Mesothelial cell of epicardium (in vitro differentiated cells): ENCODE results near the gene ADAM19. TPM values are rescaled to one million over a fixed set of nuclear protein-coding genes. Genes with fewer than 3 reads are reported as not detected.

ENCODE experiments used
- DNase-seq, 2 experiments: peaks; one replicate each; pipeline ENCODE4 v3.0.0; 2021; ENCODE audit warnings: low spot score in 2 of 2; ENCODE audit not compliant: unreplicated experiment in 2 of 2
- H3K27ac Mint-ChIP-seq: 2 replicates; pipeline ENCODE4 v1.8.0; 2021; ENCODE audit warnings: mixed read lengths
- H3K27me3 Mint-ChIP-seq: 2 replicates; pipeline ENCODE4 v1.8.0; 2021; ENCODE audit warnings: low read depth, mixed read lengths
- H3K36me3 Mint-ChIP-seq: 2 replicates; pipeline ENCODE4 v1.8.0; 2021; ENCODE audit warnings: mixed read lengths
- H3K4me1 Mint-ChIP-seq: 2 replicates; pipeline ENCODE4 v1.8.0; 2021; ENCODE audit warnings: mixed read lengths
- H3K4me3 Mint-ChIP-seq: 2 replicates; pipeline ENCODE4 v1.8.0; 2021; ENCODE audit warnings: mild to moderate bottlenecking, moderate library complexity, mixed read lengths
- H3K9me3 Mint-ChIP-seq: 2 replicates; pipeline ENCODE4 v1.8.0; 2021; ENCODE audit warnings: mixed read lengths
- CTCF ChIP-seq: fragments of 200-600 bp; sonication (generic); IDR thresholded peaks from one replicate; pipeline ENCODE4 v1.5.0; 2021; ENCODE audit warnings: antibody characterized with exemption; ENCODE audit not compliant: unreplicated experiment
- total RNA-seq: library from RNA; stranded (reverse); gene quantifications from 3 replicates; pipeline ENCODE4 v1.2.1, GENCODE V29; 2021

Gene ADAM19
- total RNA-seq, 1 donor from 2014 or later = 19.7 TPM

DNA sequence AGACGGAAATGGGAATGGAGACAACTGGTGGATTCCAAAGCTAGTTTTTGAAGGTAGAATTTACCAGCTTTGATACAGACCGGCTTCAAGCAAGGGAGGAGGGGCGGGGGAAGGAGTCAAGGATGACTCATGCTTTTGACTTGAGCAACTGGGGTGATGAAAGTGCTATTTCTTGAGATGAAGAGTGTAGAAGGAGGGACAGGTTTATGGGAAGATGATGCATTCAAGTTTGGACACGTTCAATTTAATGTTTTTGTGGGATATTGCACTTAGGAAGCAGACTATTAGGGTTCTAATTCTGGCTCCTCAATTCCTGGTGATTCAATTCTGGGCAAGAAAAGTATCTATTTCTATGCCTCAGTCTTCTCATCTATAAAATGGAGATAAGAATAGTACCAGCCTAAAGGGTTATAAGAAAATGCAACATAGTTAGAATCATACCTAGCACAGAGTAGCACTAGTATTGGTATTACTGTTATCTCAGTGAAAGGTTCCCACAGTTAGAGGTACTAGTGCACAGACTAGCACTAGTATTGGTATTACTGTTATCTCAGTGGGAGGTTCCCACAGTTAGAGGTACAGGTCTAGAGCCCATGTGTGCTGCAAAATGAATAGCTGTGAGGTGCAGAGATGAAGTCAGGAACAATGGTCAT, 110.9 kb downstream of the ADAM19 start:
- Mint-ChIP-seq H3K4me1 (peaks cover 11% of the 10 kb centered on the region), H3K9me3 (no peaks in the 10 kb centered on the region), H3K36me3 (no peaks in the 10 kb centered on the region), H3K27ac (no peak overlapping the region), H3K27me3 (peaks cover 32% of the 10 kb centered on the region), H3K4me3 (no peak overlapping the region)
- no peak for TF ChIP-seq CTCF
- DNase-seq = no peak

DNA sequence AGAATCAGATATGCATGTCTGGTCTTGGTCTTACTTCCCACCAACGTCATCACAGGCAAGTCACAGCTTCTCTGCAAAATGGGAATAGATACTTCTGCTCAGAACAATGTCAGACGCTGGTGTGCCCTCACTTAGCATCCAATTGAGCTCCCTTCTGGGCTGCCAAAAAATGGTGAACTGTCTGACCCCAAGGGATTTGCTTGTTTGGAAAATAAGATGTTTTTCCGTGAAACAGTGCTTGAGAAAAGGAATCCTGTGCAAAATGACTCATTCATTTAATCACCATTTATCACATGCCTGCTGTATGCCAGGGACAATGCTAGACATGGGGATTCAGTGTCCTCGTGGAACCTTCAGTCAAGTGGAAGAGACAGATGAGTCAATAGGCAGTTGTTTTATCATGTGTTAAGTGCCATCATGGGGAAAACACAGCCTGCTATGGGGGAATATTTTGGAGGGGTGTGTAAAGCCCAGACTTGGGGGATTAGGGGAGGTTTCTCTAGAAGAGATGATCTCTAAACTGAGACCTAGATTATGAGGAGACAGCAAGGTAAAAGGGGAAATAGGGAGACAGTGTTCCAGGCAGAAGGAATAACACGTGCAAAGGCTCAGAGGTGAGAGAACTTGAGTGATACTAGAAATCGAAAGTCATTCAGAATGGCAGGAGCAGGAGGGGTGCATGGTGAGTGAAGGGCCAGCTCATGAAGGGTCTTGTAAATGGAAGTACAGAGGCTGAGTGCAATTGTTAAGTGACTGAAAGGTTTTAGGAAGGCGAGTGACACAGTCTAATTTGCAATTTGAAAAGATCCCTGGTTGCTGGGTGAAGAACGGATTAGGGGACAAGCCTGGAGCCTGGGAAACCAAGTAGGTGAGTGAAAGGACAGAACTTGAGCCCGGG, 111.7 kb downstream of the ADAM19 start:
- Mint-ChIP-seq H3K27me3 (peaks cover 40% of the 10 kb centered on the region), H3K27ac (no peak overlapping the region), H3K36me3 (no peaks in the 10 kb centered on the region), H3K4me3 (no peak overlapping the region), H3K9me3 (no peaks in the 10 kb centered on the region), H3K4me1 (peaks cover 13% of the 10 kb centered on the region)
- DNase-seq = no peak
- TF ChIP-seq CTCF = no peak

DNA sequence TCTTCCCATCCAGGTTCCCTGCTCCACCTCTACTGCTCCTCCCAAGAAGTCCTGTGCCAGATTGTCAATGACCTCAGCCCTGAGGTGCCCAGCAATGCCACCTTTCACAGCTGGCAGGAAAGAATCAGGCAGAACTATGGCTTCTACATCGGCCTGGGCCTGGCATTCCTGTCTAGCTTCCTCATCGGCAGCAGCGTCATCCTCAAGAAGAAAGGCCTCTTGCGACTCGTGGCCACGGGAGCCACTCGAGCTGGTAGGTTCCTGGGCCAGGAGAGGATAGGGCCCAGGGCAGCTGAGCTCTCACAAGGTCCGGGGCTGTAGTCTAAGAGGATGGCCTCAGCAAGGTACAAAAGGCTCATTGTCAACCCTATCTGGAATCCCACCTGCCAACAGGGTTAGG, 112.5 kb downstream of the ADAM19 start:
- H3K36me3 Mint-ChIP-seq = no peaks in the 10 kb centered on the region

DNA sequence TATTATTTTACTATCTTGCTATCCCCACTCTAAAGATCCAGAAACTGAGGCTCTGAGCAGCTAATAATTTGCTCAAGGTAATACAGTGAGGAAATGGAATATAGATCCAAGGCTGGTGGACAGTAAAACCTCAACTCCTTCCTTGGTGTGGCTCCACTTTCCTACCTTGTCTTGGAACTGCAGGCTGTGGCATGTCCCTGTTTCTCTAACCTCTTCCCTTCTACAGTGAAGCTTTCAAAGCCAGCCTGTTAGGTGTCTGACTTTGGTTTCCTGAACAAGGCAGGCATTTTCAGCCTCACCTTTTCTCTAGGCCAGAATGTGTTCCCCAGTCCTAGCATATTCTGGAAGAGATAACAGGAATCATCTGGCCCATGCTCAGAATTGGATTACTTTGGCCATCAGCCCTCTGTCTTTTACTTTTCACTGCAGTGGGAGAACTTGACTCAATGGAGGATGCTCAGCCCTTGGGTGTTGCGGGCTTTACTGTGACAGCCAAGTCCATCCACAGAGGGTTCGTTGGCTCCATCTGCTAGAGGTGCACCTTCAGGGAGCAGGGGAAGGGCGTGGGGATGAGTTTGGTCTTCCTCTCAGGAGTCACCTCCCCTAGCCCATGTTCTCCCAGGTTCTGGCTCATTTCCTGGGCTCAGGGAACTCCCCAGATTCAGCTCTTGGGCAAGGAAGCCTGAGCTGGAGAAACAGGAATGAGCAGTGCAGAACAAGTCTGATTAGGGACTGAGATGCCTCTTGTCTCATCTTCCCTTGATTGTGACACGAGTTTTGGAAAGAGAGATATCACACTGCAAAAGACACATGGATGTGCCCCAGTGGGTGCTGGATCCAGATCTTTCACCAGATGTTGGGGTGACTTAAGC, 114.4 kb downstream of the ADAM19 start:
- Mint-ChIP-seq H3K27me3 (peaks cover 44% of the 10 kb centered on the region), H3K36me3 (no peaks in the 10 kb centered on the region), H3K4me1 (peaks cover 13% of the 10 kb centered on the region), H3K4me3 (peak overlapping the region; percentile 56), H3K27ac (no peak overlapping the region), H3K9me3 (no peaks in the 10 kb centered on the region)
- TF ChIP-seq CTCF = no peak
- DNase-seq = no peak

More for the DNA sequence above, 112.5 kb downstream of the ADAM19 start:
- DNase-seq = no peak
- Mint-ChIP-seq H3K27ac (no peak overlapping the region), H3K4me3 (no peak overlapping the region), H3K4me1 (peaks cover 13% of the 10 kb centered on the region), H3K27me3 (peaks cover 44% of the 10 kb centered on the region), H3K9me3 (no peaks in the 10 kb centered on the region)
- TF ChIP-seq CTCF = no peak

- no peak for DNase-seq
- no peaks in the 10 kb centered on the region for H3K36me3 Mint-ChIP-seq
- no peak for TF ChIP-seq CTCF
- peaks cover 13% of the 10 kb centered on the region for H3K4me1 Mint-ChIP-seq
- no peak within 1 kb of the TSS for H3K27ac Mint-ChIP-seq
- H3K9me3 Mint-ChIP-seq = no peaks in the 10 kb centered on the region
- H3K4me3 Mint-ChIP-seq = peak within 1 kb of the TSS; percentile 56
- peaks cover 44% of the 10 kb centered on the region for H3K27me3 Mint-ChIP-seq
Observed at GRCh38 chr5:157459715-157460599, 115.6 kb downstream of the ADAM19 start, which contains the start of gene NIPAL4. Gene NIPAL4 (plus strand): TSS chr5:157460213. CDS start chr5:157460321, 108 bp downstream.
